ENCODE data around the gene SMIM44. TPM values are rescaled to one million over a fixed set of nuclear protein-coding genes. Genes with fewer than 3 reads are reported as not detected.

Gene SMIM44
- total and polyA plus RNA-seq, 10 donors, result not detected

DNA sequence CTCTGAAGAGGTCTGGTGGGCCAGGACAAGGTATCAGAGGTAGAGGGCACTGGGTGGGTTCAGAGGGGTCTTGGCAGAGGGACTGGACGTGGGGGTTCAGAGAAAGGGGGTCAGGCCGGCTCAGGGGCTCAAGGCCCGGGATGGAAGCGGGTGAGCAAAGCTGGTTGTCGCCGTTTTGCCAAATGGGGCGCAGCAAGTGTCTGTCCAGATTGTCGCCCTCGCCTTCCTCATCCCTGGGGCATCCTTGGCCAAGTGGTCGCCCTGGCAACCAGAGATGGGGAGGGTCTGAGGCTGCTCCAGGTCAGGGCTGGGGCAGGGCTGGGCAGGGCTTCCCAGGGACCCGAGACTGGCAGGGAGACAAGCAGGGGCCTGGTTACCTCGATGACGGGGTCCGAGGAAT lies 10.4 kb upstream of the SMIM44 start:
- WGBS, 5 donors, result 93 to 97% (median 95%) methylated on average over 13 to 14 of the region's 14 CpGs
- no peaks in the 10 kb centered on the region for H3K27me3 ChIP-seq (replicated peaks in 1 of 7)
- no peak overlapping the region for H3K27ac ChIP-seq
- H3K4me3 ChIP-seq, result no peak overlapping the region
- TF ChIP-seq POLR2A (IDR thresholded peaks at IDR 0.05) (no peak), POLR2AphosphoS5 (IDR thresholded peaks at IDR 0.05) (no peak)
- TF ChIP-seq, protein P1, sequence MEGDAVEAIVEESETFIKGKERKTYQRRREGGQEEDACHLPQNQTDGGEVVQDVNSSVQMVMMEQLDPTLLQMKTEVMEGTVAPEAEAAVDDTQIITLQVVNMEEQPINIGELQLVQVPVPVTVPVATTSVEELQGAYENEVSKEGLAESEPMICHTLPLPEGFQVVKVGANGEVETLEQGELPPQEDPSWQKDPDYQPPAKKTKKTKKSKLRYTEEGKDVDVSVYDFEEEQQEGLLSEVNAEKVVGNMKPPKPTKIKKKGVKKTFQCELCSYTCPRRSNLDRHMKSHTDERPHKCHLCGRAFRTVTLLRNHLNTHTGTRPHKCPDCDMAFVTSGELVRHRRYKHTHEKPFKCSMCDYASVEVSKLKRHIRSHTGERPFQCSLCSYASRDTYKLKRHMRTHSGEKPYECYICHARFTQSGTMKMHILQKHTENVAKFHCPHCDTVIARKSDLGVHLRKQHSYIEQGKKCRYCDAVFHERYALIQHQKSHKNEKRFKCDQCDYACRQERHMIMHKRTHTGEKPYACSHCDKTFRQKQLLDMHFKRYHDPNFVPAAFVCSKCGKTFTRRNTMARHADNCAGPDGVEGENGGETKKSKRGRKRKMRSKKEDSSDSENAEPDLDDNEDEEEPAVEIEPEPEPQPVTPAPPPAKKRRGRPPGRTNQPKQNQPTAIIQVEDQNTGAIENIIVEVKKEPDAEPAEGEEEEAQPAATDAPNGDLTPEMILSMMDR (IDR thresholded peaks at IDR 0.05 in 8 of 11, conservative IDR thresholded peaks at IDR 0.05 in 3 of 11), result no peak
- H3K36me3 ChIP-seq, result peaks cover 0 to 83% (median 59%) of the 10 kb centered on the region in 6 donors
- DNase-seq, result no peak
- H3K4me1 ChIP-seq, result peaks cover 0 to 15% (median 0%) of the 10 kb centered on the region in 6 donors
- H3K9me3 ChIP-seq, result no peaks in the 10 kb centered on the region
- intact Hi-C loops (cut with DNase I; ENCODE audit: low total_unique reads), result no loop called here

DNA sequence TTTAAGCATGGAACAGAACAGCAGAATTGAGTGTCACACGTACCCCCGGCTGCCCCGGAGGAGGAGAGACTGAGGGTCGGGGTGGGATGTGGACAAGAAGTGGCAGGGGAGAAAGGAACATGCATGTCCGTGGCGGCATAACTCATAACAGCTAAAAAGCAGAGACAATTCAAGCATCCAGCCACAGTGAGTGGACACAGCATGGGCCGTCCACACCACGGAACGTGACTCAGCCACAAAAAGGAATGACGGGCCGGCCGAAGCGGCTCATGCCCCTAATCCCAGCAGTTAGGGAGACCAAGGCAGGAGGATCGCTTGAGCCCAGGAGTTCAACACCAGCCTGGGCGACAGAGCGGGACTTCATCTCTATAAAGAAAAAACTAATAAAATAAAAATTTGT lies 9.7 kb upstream of the SMIM44 start:
- intact Hi-C loops (cut with DNase I; ENCODE audit: low total_unique reads), result no loop called here
- H3K36me3 ChIP-seq, result peaks cover 0 to 83% (median 59%) of the 10 kb centered on the region in 6 donors
- WGBS, 5 donors, result 91 to 98% (median 93%) methylated on average over 15 to 16 of the region's 16 CpGs

DNA sequence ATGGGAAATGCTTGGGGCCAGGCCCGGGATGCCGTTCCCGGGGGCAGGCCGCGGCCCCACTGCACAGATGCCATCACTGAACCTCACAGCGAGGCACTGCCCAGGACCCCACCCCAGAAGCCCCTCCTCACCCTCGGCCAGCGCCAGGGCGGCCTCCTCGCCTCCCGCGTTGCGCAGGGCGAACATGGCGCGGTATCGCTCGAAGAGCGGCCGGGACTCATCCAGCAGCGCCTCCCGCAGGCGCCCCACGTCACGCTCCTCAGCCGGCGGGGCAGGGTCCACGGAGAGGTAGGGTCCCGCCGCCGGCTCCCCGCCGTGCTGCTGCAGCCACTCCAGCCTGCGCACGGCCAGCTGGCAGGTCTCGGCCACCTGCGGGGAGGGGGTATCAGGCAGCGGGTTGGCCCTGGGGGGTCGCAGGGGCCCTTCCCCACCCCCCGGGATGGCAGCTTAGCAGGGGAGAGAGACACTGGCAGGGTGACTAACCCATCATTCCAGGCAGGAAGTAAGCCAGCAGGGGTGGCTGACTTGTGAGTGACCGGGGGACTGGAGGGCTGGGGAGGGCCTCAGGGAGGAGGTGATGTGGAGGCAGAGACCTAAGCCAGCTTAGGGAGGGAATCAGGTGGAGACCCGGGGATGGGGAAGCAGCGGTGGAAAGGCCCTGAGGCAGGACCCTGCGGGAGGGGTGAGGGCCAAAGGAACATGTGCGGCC lies 9.0 kb upstream of the SMIM44 start:
- DNase-seq, result no peak
- H3K27ac ChIP-seq, result no peak overlapping the region
- no peaks in the 10 kb centered on the region for H3K27me3 ChIP-seq (replicated peaks in 1 of 7)
- TF ChIP-seq POLR2A (IDR thresholded peaks at IDR 0.05) (no peak), POLR2AphosphoS5 (IDR thresholded peaks at IDR 0.05) (no peak)
- TF ChIP-seq, protein P1 (IDR thresholded peaks at IDR 0.05 in 8 of 11, conservative IDR thresholded peaks at IDR 0.05 in 3 of 11), result no peak
- intact Hi-C loops (cut with DNase I; ENCODE audit: low total_unique reads), result no loop called here
- H3K4me3 ChIP-seq, result no peak overlapping the region
- H3K4me1 ChIP-seq, result peaks cover 0 to 5% (median 0%) of the 10 kb centered on the region in 6 donors
- peaks cover 0 to 81% (median 59%) of the 10 kb centered on the region in 6 donors for H3K36me3 ChIP-seq
- H3K9me3 ChIP-seq, result no peaks in the 10 kb centered on the region
- 94 to 98% (median 96%) methylated on average over 8 to 45 of the region's 45 CpGs for WGBS, 5 donors

More for the DNA sequence above, 9.7 kb upstream of the SMIM44 start:
- Histone ChIP-seq H3K27ac (no peak overlapping the region), H3K27me3 (replicated peaks in 1 of 7) (no peaks in the 10 kb centered on the region), H3K9me3 (no peaks in the 10 kb centered on the region), H3K4me1 (peaks cover 0 to 7% (median 0%) of the 10 kb centered on the region in 6 donors), H3K4me3 (no peak overlapping the region)
- TF ChIP-seq, protein P1 (IDR thresholded peaks at IDR 0.05 in 8 of 11, conservative IDR thresholded peaks at IDR 0.05 in 3 of 11), result no peak
- TF ChIP-seq POLR2A (IDR thresholded peaks at IDR 0.05) (no peak), POLR2AphosphoS5 (IDR thresholded peaks at IDR 0.05) (no peak)
- no peak for DNase-seq

DNA sequence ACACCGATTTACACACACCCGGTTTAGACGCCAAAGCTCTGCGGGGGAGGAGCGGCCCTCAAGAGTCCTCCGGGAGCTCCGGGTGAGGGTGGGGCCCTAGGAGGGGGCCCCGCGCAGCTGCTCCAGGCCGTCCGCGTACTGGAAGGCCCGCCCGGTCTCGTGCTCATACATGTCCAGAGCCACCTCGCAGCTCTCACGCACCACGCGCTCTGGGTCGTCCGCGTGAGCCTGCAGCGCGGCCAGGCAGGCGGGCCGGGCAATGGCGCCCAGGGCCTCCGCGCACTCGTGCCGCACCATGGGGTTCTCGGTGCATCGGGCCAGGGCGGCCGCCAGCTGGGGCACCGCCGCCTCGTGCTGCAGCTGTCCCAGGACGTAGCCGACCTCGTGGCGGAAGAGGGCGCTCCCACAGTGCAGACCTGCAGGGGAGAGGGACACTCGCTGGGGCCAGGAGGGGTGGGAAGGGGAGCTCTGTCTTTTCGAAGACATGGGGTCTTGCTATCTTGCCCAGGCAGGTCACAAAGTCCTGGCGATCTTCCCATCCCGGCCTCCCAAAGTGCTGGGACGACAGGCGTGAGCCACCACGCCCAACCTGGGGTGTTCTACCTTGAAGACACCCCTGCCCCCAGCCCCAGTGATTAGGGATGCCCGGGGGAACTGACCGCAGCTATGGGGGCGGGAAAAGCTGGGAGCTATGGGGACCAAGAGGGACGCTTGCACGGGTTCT lies 8.3 kb upstream of the SMIM44 start:
- Histone ChIP-seq H3K27me3 (replicated peaks in 1 of 7) (no peaks in the 10 kb centered on the region), H3K27ac (no peak overlapping the region), H3K4me1 (no peaks in the 10 kb centered on the region), H3K36me3 (peaks cover 0 to 74% (median 54%) of the 10 kb centered on the region in 6 donors), H3K4me3 (no peak overlapping the region), H3K9me3 (no peaks in the 10 kb centered on the region)
- no peak for DNase-seq
- intact Hi-C loops (cut with DNase I; ENCODE audit: low total_unique reads), result no loop called here
- WGBS, 5 donors, result 94 to 98% (median 97%) methylated on average over 41 to 55 of the region's 55 CpGs
- TF ChIP-seq, protein P1 (IDR thresholded peaks at IDR 0.05 in 8 of 11, conservative IDR thresholded peaks at IDR 0.05 in 3 of 11), result no peak
- no peak for TF ChIP-seq POLR2A (IDR thresholded peaks at IDR 0.05)
